GM12878 (cell line): ENCODE results near the gene NFATC1. TPM values are rescaled to one million over a fixed set of nuclear protein-coding genes. Genes with fewer than 3 reads are reported as not detected.
A peak's percentile ranks its signal among the peaks of the same experiment; 100 is the strongest.

Source experiments
- ATAC-seq: fragments of 200-7000 bp; cut with Tn5 transposase; 3 replicates; pipeline ENCODE4 v1.9.1; 2020; ENCODE audit warnings: mild to moderate bottlenecking, moderate library complexity
- BruUV-seq: library from RNA; stranded (reverse); fragments of 400-500 nt; replicated peaks from 2 replicates; lab custom pipeline; 2021; lab: Mats Ljungman, UMichigan
- CTCF ChIA-PET: fragments of 300-600 bp; sonication (Branson Sonifier 250); formaldehyde crosslinking; extraction: SDS; loops from one replicate; lab custom pipeline; 2021; ENCODE audit warnings: inconsistent platforms; lab: Yijun Ruan, JAX
- POLR2A ChIA-PET: fragments of 350-600 bp; formaldehyde crosslinking; extraction: SDS; loops from one replicate; lab custom pipeline; 2021; ENCODE audit warnings: inconsistent platforms; lab: Charles Lee
- RAD21 ChIA-PET: fragments of 300-600 bp; sonication (Branson Sonifier 250); formaldehyde crosslinking; loops from one replicate; lab custom pipeline; 2023; ENCODE audit warnings: antibody characterized with exemption; ENCODE audit not compliant: unreplicated experiment; lab: Charles Lee
- SMC1A ChIA-PET: fragments of 300-600 bp; sonication (Branson Sonifier 250); formaldehyde crosslinking; loops from one replicate; lab custom pipeline; 2023; ENCODE audit not compliant: unreplicated experiment, uncharacterized antibody; lab: Charles Lee
- DNase-seq: peaks from one replicate; pipeline ENCODE4 v3.0.0-alpha.2; 2011; ENCODE audit warnings: low read depth, low spot score
- FAIRE-seq: peaks from 3 replicates; lab custom pipeline; 2011; peaks lifted over from hg19 to GRCh38; lab: Jason Lieb, UNC
- H2AFZ ChIP-seq: 2 replicates; pipeline ENCODE4 v1.6.0; 2011; ENCODE audit warnings: low read depth, low read length, control low read depth; ENCODE audit not compliant: control insufficient read depth
- H3K27ac ChIP-seq: 2 replicates; pipeline ENCODE4 v1.5.1; 2011; ENCODE audit warnings: control low read depth; ENCODE audit not compliant: control insufficient read depth, insufficient read depth
- H3K27me3 ChIP-seq, 2 experiments: replicated peaks in 1 of 2; 2 replicates each; pipeline versions ENCODE4 v1.6.0 to v1.6.1; 2011; ENCODE audit warnings: low read length in 1 of 2; ENCODE audit not compliant: control insufficient read depth in 2 of 2, insufficient read depth in 2 of 2
- H3K36me3 ChIP-seq, 2 experiments: 2 replicates each; pipeline ENCODE4 v1.5.1; 2011; ENCODE audit warnings: low read length in 1 of 2; ENCODE audit not compliant: control insufficient read depth in 2 of 2, insufficient read depth in 2 of 2
- H3K4me1 ChIP-seq: 2 replicates; pipeline ENCODE4 v1.6.1; 2011; ENCODE audit warnings: mild to moderate bottlenecking, low read length, moderate library complexity, mixed read lengths; ENCODE audit not compliant: control insufficient read depth, insufficient read depth
- H3K4me2 ChIP-seq: 2 replicates; pipeline ENCODE4 v1.6.0; 2011; ENCODE audit warnings: control low read depth; ENCODE audit not compliant: control insufficient read depth, insufficient read depth
- H3K4me3 ChIP-seq: fragments of 200-600 bp; sonication (generic); 2 replicates; pipeline ENCODE4 v1.5.1; 2016
- H3K79me2 ChIP-seq: 2 replicates; pipeline ENCODE4 v1.6.0; 2011; ENCODE audit warnings: low read length; ENCODE audit not compliant: control insufficient read depth, insufficient read depth
- H3K9ac ChIP-seq: 2 replicates; pipeline ENCODE4 v1.8.0; 2011; ENCODE audit warnings: low read length, control low read depth, mixed read lengths; ENCODE audit not compliant: control insufficient read depth, insufficient read depth
- H3K9me3 ChIP-seq: replicated peaks from 3 replicates; pipeline ENCODE4 v1.5.1; 2011; ENCODE audit warnings: mild to moderate bottlenecking, low read length; ENCODE audit not compliant: control insufficient read depth, insufficient read depth
- H4K20me1 ChIP-seq: 2 replicates; pipeline ENCODE4 v1.6.0; 2011; ENCODE audit not compliant: control insufficient read depth, insufficient read depth
- CBX3 ChIP-seq: fragments of 200-600 bp; sonication (generic); IDR thresholded peaks from 2 replicates; pipeline ENCODE4 v1.6.1; 2016; ENCODE audit warnings: low read depth, borderline replicate concordance
- CBX5 ChIP-seq: sonication (generic); IDR thresholded peaks from 2 replicates; pipeline ENCODE4 v1.6.1; 2016; ENCODE audit warnings: low read depth, moderate library complexity, mild to moderate bottlenecking, inconsistent platforms
- EED ChIP-seq: sonication (generic); IDR thresholded peaks from 2 replicates; pipeline ENCODE4 v1.6.1; 2016; ENCODE audit warnings: antibody characterized with exemption, low read depth
- ELK1 ChIP-seq: IDR thresholded peaks from 2 replicates; pipeline ENCODE4 v1.6.1; 2012; ENCODE audit warnings: low read depth, low read length, improper control_type of control experiment
- HDAC2 ChIP-seq: fragments of 200-600 bp; sonication (generic); IDR thresholded peaks from 2 replicates; pipeline ENCODE4 v1.6.1; 2017
- HSF1 ChIP-seq: fragments of 150-350 bp; IDR thresholded peaks from 2 replicates; pipeline ENCODE4 v1.6.1; 2014; ENCODE audit warnings: mild to moderate bottlenecking, low read depth, low read length
- KAT2A ChIP-seq: conservative IDR thresholded peaks from 2 replicates; pipeline ENCODE4 v1.6.1; 2011; ENCODE audit warnings: low read depth, low read length; ENCODE audit not compliant: control insufficient read depth
- MTA2 ChIP-seq: fragments of 450-650 bp; IDR thresholded peaks from 2 replicates; pipeline ENCODE4 v1.6.1; 2016; ENCODE audit warnings: low read depth, mild to moderate bottlenecking, moderate library complexity
- NFXL1 ChIP-seq: fragments of 450-650 bp; IDR thresholded peaks from 2 replicates; pipeline ENCODE4 v1.6.1; 2017; ENCODE audit warnings: antibody characterized with exemption, mild to moderate bottlenecking, borderline replicate concordance
- RAD51 ChIP-seq: fragments of 450-650 bp; IDR thresholded peaks from 2 replicates; pipeline ENCODE4 v1.6.1; 2016; ENCODE audit warnings: moderate library complexity, mild to moderate bottlenecking, inconsistent platforms
- REST ChIP-seq: IDR thresholded peaks from 2 replicates; pipeline ENCODE4 v1.6.1; 2012; ENCODE audit warnings: mild to moderate bottlenecking, low read depth, low read length
- YBX1 ChIP-seq: fragments of 450-650 bp; IDR thresholded peaks from 2 replicates; pipeline ENCODE4 v1.6.1; 2016; ENCODE audit warnings: antibody characterized with exemption
- ZBTB4 ChIP-seq: fragments of 450-650 bp; formaldehyde crosslinking; IDR thresholded peaks from 2 replicates; pipeline ENCODE4 v1.4.0; 2022; ENCODE audit warnings: mild to moderate bottlenecking, moderate library complexity
- ZNF217 ChIP-seq: fragments of 450-650 bp; IDR thresholded peaks from 2 replicates; pipeline ENCODE4 v1.6.1; 2017; ENCODE audit warnings: antibody characterized with exemption, mild to moderate bottlenecking
- WGBS: methylation state at CpG from one replicate; pipeline ENCODE4 v1.1.6; 2016; ENCODE audit warnings: low lambda C conversion rate; ENCODE audit not compliant: insufficient replicate concordance, insufficient coverage; ENCODE audit errors: missing lambda C conversion rate; 5-methylcytosine and 5-hydroxymethylcytosine counted together
- in situ Hi-C: fragments of 300-500 bp; cut with MboI; formaldehyde crosslinking; loops from 9 replicates; pipeline ENCODE4 v1.14.3; 2018; ENCODE audit warnings: mixed read lengths
- intact Hi-C: fragments of 100-400 bp; cut with micrococcal nuclease; formaldehyde crosslinking; loops from one replicate; pipeline ENCODE4 v1.14.2; 2022; ENCODE audit not compliant: unreplicated experiment
- polyA plus RNA-seq, 11 experiments: library from polyadenylated mRNA; depleted of rRNA in 4 of 11; unstranded in 6 of 11; stranded (reverse) in 5 of 11; fragments of >200 nt; fragmentation: Nextera tagmentation in 4 of 11; fragmentation: Illumina TruSeq in 1 of 11; extraction: Ambion mirVana in 4 of 11; extraction: Trizol in 1 of 11; gene quantifications; 1 replicate in 1 of 11; 2 replicates in 10 of 11; pipeline versions ENCODE4 v1.2.1 to v1.2.3, GENCODE V29; 2011 to 2016; ENCODE audit warnings: inconsistent platforms in 2 of 11, missing spikeins in 2 of 11, low read depth in 1 of 11
- total RNA-seq, 4 experiments: library from RNA; depleted of rRNA in 3 of 4; stranded (reverse); fragments of >200 nt in 3 of 4; fragmentation: Illumina TruSeq in 1 of 4; extraction: Trizol in 1 of 4; gene quantifications; 2 replicates each; pipeline versions ENCODE4 v1.2.1 to v1.2.3, GENCODE V29; 2013 to 2021

NFATC1 gene
- total and polyA plus RNA-seq, 10 of the 15 experiments (the other 5 are each of a cell fraction or from before 2014, with no cell fraction given) = 0.84 to 20.8 (median 5.1) TPM

GRCh38 chr18:79397247-79397829 is 1.6 kb downstream of the NFATC1 start:
- peaks cover 2 to 18% of the 10 kb centered on the region in 2 experiments; a peak in 3 of 4 replicates for H3K27me3 ChIP-seq
- H3K4me2 ChIP-seq = 0 out of 2 replicates have a peak overlapping the region, but pooled peaks have one; percentile 75
- peaks cover 16% of the 10 kb centered on the region for H3K4me1 ChIP-seq
- BruUV-seq = TSS peak; percentile 42
- no peaks in the 10 kb centered on the region for H3K36me3 ChIP-seq
- ChIA-PET CTCF (interaction anchor here (0.6 to 3.7 kb wide), 12 partner anchors 17 to 246 kb away, joined by 3 to 31 read pairs (median 4); no protein-coding TSS in a partner anchor), POLR2A (interaction anchor here (0.6 to 2.7 kb wide), 6 partner anchors 8 to 127 kb away, joined by 3 to 16 read pairs (median 4); no protein-coding TSS in a partner anchor), SMC1A (interaction anchor here (0.6 to 4.3 kb wide), 9 partner anchors 8 to 590 kb away, joined by 3 to 22 read pairs (median 4); no protein-coding TSS in a partner anchor), RAD21 (interaction anchor here (0.6 to 4.4 kb wide), 16 partner anchors 8 to 246 kb away, joined by 3 to 38 read pairs (median 6); no protein-coding TSS in a partner anchor)
- H3K9me3 ChIP-seq = no peaks in the 10 kb centered on the region
- H3K79me2 ChIP-seq = no peaks in the 10 kb centered on the region; the same call in 1 of the 2 replicates
- intact Hi-C loops (loop anchor here (5.0 kb wide), 2 partner anchors 70 to 130 kb away; no protein-coding TSS in a partner anchor), in situ Hi-C loops (loop anchor here (10.0 kb wide), 1 partner anchor 557 kb away; the partner anchor contains the start of gene SLC66A2)
- ATAC-seq = no peak
- H3K4me3 ChIP-seq = no peak overlapping the region
- H2AFZ ChIP-seq = no peak overlapping the region
- H3K9ac ChIP-seq = no peak overlapping the region; the same call in 1 of the 2 replicates
- H3K27ac ChIP-seq = no peak overlapping the region
- no peaks in the 10 kb centered on the region for H4K20me1 ChIP-seq
- 94% methylated on average over 26 of the region's 27 CpGs for WGBS
- DNase-seq = no peak
- no peak for FAIRE-seq
- TF ChIP-seq YBX1 (no peak), ZBTB4 (CRISPR knock-in tag) (no peak), CBX3 (no peak), RAD51 (no peak), HSF1 (no peak), NFXL1 (no peak), MTA2 (no peak), CBX5 (no peak), HDAC2 (no peak), EED (no peak), ELK1 (no peak), REST (no peak), ZNF217 (no peak), KAT2A (no peak)
